ENCODE data around the gene THSD4.

The THSD4 gene

DNA sequence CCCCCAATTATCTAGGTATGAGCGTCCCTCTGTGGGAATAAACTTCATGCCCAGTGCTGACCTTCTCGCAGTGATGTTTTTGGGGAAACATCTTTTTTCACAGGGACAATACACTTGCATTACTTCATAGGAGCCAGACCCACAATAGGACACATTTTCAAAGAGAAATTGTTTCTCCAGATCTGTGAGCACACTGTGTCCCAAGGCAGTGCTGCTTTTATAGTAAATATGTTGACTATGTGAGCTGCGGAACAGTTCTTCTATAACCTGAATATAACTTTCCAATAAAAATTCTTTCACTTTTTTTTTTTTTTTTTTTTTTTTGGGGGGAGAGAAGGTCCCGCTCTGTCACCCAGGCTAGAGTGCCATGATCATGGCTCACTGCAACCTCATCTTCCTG lies 17.4 kb upstream of the THSD4 start:
- DNase-seq (ENCODE audit: low read depth in 4 of 4, low spot score in 1 of 4) = no peak

DNA sequence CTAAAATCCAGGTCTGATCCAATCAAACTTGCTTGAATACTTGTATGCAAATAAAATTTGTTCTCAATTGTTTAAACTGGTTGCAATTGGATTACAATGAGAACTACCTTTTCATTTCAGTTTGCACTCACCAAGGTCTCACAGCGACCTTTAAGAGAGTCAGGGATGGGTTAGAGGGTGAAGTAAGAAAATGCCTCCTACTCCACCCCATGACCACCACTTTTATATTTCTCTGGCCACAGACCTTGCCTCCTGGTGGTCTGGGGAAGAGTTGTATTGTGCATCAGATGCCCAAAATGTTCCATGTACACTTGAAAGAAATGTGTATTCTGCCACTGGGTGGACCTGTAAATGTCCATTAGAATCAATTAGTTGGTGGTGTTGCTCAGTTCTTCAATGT lies 16.4 kb upstream of the THSD4 start:
- no peak for DNase-seq (ENCODE audit: low read depth in 4 of 4, low spot score in 1 of 4)

DNA sequence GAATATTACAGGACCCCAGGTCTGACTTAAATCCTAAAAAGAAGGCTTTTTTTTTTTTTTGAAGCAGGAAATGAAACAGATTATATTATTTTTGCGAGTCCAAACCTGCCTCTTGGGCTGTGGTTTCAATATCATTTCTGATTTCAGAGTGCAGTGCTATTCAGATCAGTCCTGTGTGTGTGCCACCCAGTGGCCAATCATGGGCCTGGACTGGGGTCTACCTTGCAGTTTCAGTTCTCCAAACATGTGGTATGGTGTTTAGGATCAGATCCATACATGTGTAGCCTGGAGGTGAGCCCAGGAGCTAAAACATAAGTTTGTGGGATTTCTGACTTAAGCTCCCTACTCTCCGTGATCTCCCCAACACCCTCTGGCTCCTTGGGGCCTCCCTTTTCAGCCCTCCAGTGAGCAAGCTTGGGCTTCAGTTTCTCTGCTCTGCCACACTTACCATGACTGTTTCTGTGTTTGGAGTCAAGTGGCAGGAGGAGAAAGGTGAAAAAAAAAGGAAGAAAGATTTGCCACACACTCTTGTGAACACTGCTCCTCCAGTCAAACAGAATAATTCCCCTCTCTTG lies 12.1 kb upstream of the THSD4 start:
- DNase-seq (ENCODE audit: low read depth in 4 of 4, low spot score in 1 of 4) = no peak

DNA sequence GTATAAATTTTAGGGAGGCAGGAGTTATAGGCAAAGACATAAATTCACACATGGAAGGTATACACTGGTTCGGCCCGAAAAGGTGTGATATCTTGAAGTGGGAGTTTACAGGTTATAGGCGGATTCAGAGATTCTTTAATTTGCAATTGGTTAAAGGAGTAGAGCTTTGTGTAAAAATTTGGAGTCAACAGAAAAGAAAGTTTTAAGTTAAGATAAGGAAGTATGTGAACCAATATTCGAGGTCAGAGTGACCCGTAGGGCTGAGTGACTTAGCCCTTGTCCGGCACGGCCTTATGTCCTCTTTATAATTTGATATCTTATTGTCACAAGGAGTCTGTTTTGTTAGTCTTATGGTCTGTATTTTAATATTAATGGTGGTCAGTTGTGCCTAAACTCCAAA lies 10.6 kb upstream of the THSD4 start:
- no peak for DNase-seq (ENCODE audit: low read depth in 4 of 4, low spot score in 1 of 4)

DNA sequence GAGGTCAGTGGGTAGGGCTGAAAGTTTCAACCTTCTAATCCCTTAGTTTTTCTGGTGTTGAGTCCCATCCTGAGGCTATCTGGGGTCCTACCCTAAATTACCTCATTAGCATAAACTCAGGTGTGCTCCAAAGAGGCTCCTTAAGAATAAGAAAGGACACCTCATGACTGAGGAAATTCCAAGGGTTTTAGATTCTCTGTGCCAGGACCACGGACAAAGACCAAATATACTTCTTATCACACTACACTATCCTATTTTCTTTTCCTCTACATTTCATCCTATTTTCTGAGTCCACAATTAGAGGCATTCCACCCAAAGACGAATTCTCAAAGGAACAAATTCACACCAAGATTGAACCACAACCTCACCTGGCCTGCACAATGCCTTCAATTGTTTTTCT lies 9.8 kb upstream of the THSD4 start:
- DNase-seq (ENCODE audit: low read depth in 4 of 4, low spot score in 1 of 4) = no peak

DNA sequence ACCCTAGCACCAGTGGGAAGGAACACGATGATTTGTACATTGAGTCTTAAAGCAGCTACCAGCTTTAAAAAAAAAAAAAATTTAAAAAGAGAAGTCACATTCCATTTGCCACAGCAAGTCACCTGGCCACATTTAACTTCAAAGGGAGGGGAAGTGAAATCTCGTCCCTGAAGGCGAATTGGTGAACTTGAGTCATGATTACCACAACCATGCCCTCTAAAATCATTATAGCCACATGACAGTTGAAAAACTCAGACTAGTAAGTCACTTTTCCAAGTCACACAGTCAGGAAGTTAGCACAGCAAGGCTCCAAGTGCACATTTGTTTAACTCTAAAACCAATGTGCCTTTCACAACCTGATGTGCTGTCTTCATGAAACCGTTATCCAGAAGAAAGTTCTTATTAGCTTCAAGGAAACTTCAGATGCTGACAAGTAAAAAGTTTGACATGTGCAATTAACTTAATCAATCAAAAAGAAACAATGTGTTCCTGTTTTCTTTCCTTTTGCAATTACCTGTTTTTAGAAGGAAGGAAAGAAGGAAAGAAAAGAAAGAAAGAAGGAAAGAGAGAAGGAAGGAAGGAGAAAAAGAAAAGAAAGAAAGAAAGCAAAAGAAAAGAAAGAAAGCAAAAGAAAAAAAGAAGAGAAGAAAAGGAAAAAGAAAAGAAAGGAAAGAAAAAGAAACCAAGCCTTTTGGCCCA lies 8.3 kb upstream of the THSD4 start:
- no peak for DNase-seq (ENCODE audit: low read depth in 4 of 4, low spot score in 1 of 4)

DNA sequence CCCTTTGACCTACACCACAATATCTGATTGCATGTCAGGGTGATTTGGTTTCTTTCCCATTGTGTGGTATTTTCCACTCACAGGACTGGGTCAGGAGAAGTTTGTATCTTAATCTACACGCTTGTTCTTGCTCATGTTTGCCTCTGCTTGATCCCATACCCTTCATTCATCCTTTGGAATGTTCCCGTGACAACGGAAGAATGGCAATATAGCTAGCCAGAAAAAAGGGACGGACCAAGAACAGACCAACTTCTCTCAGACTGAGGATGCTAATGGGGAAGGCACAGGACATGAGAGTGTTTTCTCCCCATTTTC lies 7.8 kb upstream of the THSD4 start:
- no peak for DNase-seq (ENCODE audit: low read depth in 4 of 4, low spot score in 1 of 4)

DNA sequence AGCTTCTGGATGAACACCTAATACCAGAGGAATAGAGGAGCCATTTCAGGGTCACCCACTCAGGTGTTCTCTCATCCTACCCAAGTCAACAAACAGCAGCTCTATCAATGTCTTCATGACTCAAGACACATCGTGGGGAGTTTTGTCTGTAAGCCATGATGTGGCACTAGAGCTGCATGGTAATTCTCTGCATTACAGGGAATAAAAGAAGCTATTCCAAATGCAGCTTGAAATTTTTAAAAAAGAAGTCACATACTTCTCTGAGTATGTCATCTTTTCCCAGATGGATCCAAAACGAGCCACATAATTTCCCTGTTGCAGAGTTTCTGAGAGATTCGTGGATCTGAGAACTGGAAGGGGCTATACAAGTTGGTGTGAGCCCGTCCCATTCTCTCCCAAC lies 6.1 kb upstream of the THSD4 start:
- DNase-seq (ENCODE audit: low read depth in 4 of 4, low spot score in 1 of 4) = no peak

DNA sequence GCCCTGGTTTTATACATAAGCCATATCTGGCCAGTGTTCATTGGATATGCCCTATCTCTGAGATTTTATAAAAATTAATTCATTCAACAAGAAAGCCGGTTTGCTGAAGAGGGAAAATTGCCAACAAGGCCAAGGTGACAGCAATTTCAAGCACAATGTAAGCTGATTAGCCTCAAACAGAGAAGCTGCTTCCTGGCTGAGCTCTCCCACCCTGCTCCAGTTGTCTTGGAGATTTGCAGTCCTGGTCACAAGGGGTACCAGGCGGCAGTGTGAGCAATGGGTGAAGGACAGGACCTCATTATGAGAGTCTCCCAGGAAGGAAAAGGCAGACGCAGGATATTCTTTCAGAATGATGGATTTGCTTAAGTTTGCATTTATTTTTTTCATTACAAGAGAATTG lies 5.4 kb upstream of the THSD4 start:
- no peak for DNase-seq (ENCODE audit: low read depth in 4 of 4, low spot score in 1 of 4)

DNA sequence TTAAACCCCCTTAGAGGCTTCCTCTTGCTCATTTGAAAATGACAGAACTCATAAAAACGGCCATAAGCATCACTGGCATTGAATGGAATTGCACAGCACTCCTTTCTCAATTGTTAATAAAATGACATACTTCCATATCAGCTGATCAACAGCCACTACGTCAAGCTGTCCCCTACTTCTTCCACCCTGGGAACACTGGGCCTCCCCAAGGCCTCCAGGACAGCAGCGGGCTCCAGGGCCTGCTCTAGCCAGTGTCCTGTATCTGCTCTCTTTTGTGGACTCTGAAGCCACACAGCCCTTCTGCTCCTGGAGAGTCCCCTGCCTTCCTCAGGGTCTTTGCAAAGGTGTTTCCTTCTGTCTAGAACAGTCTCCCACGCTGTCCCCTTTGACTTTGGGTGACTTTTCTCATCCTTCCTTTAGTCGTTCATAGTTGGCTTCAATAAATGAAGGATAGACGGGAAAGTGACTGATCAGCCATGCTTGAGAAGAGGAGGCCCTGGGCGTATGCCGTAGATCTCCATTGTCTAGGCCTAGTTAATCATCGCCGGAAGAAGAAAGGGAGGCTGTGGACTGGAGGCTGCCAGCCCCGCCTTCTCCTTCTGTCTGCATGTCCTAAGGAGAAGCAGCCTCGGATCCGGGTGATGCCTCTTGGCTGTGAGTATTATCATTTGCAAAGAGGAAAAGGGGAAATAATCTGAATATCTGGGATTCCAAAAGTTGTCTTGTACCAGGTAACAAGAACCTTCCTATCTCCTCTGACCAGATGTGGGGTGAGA lies 4.7 kb upstream of the THSD4 start:
- no peak for DNase-seq (ENCODE audit: low read depth in 4 of 4, low spot score in 1 of 4)

DNA sequence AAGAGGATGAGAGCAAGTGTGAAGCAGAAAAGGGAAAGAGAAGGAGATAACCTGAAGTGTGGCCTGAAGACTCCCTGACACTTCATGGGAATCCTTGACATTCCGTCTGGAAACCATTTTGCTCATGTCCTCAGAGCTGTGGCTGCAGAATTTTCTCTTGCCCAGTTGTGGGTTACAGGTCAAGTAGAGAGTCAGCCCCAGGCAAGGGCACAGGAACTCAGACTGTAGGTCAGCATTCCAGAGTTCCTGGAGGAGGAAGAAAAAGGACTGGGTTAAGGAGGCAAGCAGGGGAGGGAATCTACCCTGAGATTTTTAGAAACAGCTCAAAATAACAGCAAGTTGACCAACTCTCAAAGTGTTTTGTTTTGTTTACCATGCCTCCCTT lies 4.1 kb upstream of the THSD4 start:
- no peak for DNase-seq (ENCODE audit: low read depth in 4 of 4, low spot score in 1 of 4)

DNA sequence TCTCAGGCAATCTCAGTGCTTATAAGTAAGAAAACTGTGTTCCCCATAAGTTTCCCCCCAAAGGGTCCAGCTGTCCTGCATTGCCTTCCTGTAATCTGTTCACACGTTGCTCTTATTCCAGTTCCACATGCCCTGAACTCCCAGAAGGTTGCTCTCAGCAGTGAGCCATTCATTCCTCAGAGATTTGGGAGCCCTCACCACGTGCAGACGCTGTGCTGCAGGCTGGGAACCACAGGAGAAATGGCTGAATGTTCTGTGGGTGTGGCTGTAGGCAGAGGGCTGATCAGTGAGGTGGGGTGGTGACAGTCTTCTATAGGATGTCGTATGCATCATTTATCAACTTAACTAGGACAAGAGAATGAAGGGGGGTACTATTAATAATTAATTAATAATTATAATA lies 3.3 kb upstream of the THSD4 start:
- no peak for DNase-seq (ENCODE audit: low read depth in 4 of 4, low spot score in 1 of 4)

DNA sequence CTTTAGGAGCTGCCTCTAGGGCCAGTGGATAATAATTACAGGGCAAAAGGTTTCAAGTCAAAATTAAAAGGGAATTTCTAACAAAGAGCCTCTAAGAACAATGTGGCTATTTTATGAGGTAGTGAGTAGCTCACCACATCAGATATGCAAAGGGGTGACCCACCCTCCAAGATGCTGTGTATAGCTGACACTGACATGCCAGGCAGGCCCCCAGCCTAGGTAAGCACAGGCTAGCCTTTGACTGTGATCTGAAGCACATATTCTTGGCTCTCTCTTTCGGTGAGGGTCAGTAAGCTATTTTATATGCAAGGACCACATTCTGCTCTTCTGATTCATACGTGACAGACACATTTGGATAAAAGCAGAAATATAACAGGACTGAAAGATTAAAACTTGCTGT lies 2.8 kb upstream of the THSD4 start:
- no peak for DNase-seq (ENCODE audit: low read depth in 4 of 4, low spot score in 1 of 4)

DNA sequence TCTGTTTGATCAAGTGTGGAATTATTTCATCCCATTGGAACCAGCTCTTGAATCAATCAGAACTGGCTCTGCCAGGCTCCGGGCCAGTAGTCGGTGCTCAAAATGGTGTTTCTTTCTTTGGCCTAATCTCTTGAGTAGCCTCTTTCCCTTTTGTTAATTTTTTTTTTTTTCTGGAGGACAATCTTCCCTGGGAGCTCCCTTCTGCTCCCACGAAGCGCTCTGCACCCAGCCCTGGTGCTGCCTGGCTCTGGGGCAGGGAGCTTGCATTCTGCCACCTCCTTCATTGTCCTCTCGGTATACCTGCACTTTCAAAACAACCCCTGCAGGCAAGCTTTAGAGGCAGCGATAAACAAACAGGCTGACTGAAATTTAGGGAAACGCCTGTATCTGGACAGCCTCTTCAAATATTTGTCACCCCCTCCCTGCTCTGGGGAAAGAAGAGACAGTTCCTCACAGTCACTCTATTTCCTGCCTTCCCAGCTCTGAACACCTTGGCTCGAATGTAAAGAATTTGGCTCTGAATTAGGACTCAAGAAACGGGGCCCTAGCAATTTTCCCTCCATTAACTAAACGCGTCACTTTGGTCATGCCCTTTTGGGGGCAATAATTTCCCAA lies 1.1 kb upstream of the THSD4 start:
- DNase-seq (ENCODE audit: low read depth in 4 of 4, low spot score in 1 of 4) = no peak

DNA sequence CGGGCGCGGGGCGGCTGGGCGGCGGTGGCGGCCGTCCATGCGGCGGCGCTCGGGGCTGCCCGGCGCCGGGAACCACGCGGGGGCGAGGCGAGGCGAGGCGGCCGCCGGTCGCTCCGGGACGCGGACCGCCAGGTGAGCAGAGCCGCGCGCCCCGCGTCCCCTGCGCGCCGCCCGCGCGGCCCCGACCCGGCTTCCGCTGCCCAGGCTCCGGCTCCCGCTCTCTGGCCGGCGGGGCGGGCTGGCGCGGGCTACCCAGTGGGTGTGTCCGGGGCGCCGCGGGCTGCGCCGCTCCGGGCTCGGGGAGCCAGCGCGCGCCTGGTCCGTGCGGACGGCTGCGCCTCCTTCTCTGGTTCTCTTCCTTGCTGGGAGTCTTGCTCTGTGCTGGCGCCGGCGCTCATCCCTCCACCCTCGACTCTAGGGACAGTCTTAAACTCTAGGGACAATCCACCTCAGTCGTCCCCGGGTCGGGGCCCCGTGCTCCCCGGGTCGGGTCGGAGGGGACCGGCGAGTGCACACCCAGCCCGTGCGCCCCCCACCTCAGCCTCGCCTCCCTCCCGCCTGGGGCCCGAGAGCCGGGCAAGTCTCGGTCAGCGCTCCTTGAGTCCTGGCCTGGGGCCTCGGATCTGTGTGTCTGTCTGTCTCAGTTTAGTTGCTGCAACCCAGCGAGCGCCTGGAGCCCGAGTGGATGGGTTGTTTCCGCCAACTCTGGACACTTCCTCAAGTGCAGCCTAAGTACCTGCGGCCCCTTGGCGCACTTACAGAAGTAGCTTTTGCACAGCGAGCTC lies 488 bp downstream of the THSD4 start:
- DNase-seq (ENCODE audit: low read depth in 4 of 4, low spot score in 1 of 4) = no peak

DNA sequence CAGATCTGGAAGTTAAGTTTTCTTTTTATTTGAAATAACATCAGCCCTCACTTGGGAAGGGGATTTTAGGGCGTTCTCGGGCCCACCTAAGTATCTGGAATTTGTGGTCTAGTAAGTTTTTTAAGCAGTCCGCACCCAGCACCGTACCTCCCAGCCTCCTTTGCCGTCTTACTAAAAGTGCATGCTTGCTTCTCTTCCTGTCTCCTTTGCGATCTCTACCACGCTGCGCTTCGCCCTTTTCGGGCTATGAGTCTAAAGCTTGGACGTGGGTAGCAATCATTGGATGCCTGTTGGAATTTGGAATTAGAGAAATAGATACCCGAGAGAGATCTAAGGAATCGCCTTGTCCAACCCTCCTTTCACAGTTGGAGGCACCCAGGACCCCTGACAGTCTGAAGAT lies 1.1 kb downstream of the THSD4 start:
- no peak for DNase-seq (ENCODE audit: low read depth in 4 of 4, low spot score in 1 of 4)

DNA sequence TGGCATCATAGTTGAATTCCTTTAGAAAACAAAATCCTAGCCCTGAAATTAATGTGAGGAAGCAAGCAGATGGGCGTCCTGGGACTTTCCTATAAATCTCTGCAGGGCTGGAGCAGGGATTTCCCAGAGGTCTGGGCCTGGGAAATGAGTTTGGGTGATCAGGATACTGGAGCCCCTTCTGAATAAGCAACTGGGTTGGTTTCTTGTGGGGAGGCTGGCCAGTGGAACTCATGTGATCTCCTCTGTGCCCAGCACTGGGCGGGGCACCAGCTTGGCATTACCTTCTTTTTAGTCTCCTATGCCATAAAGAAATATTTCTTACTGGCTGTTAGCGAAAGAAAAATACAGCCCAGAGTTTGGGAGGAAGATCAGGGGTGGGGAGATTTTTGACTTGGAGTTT lies 1.7 kb downstream of the THSD4 start:
- no peak for DNase-seq (ENCODE audit: low read depth in 4 of 4, low spot score in 1 of 4)

DNA sequence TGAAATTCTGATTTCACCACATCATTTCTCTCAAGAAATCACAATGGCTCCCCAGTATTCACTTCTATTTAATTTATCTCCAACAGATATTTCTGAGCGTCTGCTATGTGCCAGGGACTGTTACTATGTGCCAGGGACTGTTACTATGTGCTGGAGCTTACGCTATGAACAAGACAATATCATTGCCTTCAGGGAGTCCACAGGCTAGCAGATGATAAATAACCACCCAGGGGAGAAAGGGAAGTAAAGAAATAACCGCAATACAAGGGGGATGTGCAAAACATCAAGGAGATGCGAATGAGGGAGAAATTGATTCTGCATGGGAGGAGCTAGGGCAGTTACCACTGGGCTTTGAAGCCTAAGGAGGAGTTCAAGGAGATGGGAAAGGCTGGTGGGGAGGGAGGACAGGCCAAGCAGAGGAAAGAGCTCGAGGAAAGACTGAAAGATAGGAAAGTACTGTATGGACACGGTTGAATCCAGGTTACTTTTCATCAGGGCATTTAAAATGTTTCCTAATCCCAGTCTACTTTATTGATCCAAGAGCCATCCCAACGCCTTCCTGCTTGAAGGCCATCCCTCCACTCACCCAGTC lies 2.5 kb downstream of the THSD4 start:
- no peak for DNase-seq (ENCODE audit: low read depth in 4 of 4, low spot score in 1 of 4)

DNA sequence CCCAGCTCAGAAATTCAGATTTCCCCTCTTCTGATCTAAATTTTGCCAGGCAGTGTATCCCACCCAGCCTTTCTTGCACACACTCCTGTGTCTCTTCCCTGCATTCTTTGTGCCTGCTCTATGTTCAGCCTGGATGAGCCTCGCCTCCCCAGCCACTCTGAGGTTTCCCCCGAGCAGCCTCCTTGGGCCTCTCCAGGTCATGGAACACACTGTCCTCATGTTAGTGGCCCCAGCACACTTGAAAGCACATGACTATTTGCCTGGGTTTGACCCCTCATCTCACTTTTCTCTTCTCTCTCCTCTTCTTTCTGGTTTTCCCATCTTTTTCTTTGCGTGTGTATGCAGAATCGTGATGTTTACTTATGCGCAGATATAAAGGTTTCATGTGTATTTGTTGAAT lies 3.1 kb downstream of the THSD4 start:
- no peak for DNase-seq (ENCODE audit: low read depth in 4 of 4, low spot score in 1 of 4)

DNA sequence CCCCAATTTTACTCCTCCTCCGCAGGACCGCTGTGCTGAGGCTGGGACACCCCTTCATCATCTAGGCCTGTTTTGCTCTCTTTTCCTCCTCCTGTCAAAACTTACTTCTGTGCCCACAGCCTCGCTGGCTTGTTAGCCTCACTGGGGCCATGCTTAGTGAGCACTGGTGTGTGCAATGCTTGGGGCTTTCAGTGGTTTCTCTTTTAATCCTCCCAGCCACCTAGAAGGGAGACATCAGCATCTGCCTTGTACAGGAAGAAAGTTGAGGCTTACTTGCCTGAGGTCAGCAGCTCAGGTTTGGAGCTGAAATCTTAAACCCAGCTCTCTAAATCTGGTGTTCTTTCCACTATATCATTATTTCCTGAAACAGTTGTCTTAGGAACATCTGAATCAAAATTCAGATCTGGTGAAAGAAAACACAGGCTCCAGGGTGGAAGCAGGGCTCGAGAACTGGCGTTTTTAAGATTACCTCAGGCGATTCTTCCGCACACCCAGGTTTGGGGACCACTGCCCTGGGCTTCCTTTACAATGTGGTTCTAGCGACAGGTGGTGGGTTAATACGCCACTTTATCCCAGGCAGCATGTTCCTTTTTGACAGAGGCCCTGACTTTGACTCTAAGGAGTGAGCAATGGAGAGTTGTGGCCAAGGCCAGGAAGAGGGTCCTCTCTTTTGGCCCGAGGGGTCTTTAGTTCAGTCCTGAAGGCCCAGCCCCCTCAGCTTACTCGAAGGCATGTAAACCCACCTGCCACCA lies 3.8 kb downstream of the THSD4 start:
- no peak for DNase-seq (ENCODE audit: low read depth in 4 of 4, low spot score in 1 of 4)
